Measurements from ENCODE around the gene EFNB3. TPM values are rescaled to one million over a fixed set of nuclear protein-coding genes. Genes with fewer than 3 reads are reported as not detected.

EFNB3 gene
- total RNA-seq, 4 donors from 2014 or later = 0.70 to 2.7 (median 1.9) TPM

DNA sequence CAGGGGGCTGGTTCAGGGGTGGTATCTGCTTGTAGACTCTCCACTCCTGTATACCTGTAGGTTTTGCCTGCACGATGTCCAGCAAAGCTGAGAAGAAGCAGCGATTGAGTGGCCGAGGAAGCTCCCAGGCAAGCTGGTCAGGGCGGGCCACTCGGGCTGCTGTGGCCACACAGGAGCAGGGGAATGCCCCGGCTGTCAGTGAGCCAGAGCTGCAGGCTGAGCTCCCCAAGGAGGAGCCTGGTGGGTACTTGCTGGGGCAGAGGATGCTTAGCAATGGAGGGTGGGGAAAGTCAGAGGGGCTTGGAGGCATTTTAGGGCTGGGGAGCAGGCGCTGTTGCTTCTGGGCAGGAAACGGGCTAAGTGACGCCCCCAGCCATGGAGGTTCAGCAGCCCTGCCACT, 14.7 kb downstream of the EFNB3 start:
- 69 to 88% methylated on average over 1 to 6 of the region's 9 CpGs for WGBS, 2 donors
- intact Hi-C loops (cut with DNase I) = no loop called here
- H3K36me3 ChIP-seq = no peaks in the 10 kb centered on the region
- H3K27ac ChIP-seq = no peak overlapping the region
- H3K4me3 ChIP-seq = no peak overlapping the region
- no peaks in the 10 kb centered on the region for H3K9me3 ChIP-seq
- peaks cover 0 to 79% (median 0%) of the 10 kb centered on the region in 4 donors for H3K27me3 ChIP-seq
- TF ChIP-seq, protein P1, sequence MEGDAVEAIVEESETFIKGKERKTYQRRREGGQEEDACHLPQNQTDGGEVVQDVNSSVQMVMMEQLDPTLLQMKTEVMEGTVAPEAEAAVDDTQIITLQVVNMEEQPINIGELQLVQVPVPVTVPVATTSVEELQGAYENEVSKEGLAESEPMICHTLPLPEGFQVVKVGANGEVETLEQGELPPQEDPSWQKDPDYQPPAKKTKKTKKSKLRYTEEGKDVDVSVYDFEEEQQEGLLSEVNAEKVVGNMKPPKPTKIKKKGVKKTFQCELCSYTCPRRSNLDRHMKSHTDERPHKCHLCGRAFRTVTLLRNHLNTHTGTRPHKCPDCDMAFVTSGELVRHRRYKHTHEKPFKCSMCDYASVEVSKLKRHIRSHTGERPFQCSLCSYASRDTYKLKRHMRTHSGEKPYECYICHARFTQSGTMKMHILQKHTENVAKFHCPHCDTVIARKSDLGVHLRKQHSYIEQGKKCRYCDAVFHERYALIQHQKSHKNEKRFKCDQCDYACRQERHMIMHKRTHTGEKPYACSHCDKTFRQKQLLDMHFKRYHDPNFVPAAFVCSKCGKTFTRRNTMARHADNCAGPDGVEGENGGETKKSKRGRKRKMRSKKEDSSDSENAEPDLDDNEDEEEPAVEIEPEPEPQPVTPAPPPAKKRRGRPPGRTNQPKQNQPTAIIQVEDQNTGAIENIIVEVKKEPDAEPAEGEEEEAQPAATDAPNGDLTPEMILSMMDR (IDR thresholded peaks at IDR 0.05) = no peak
- no peak for TF ChIP-seq POLR2A (IDR thresholded peaks at IDR 0.05)
- H3K4me1 ChIP-seq = peaks cover 9 to 24% (median 15%) of the 10 kb centered on the region in 3 donors
- no peak for DNase-seq

DNA sequence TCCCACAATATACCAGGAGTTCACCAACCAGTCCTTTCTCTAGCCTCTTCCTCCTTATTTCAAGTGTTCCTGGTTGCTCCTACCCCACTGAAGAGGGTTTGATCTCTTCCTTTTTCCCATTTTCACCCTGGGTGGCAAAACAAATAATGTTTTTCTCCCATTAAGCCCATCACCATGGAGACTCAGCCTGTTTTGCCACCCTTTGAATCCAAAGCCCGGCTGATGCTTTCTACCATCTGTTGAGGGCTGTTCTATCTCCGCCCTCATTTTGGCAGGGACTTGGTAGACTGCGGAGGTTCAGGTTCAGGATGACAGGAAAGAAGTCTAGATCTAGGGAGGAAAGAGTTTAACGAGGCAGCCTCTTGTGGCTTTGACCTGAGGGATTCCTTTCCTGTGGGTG, 15.1 kb downstream of the EFNB3 start:
- intact Hi-C loops (cut with DNase I) = no loop called here
- Histone ChIP-seq H3K4me1 (peaks cover 9 to 24% (median 15%) of the 10 kb centered on the region in 3 donors), H3K4me3 (no peak overlapping the region), H3K27ac (no peak overlapping the region), H3K27me3 (peaks cover 0 to 79% (median 0%) of the 10 kb centered on the region in 4 donors), H3K36me3 (no peaks in the 10 kb centered on the region), H3K9me3 (no peaks in the 10 kb centered on the region)
- TF ChIP-seq, protein P1 (IDR thresholded peaks at IDR 0.05) = no peak
- no peak for TF ChIP-seq POLR2A (IDR thresholded peaks at IDR 0.05)
- WGBS, 2 donors = 21 to 30% methylated on average over 3 to 4 of the region's 4 CpGs
- DNase-seq = no peak

DNA sequence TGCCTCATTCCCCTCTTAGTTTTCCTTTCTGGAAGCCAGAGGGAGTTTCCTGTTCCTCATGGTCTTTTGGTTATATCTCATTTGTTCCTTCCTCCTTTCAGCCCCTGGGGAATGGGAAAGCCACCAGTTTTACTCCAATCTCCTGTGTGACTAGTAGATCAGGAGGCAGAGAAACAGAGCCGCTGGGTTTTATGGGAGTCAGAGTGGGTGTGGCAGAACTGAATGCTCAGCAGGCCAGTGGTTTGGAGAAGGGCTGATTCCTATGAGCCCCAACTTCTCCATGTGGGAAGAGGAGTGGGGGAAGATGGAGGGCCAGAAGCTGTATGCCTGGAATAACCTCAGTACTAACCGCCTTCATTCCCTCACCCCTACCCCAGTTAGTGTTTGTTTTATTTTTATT, 16.6 kb downstream of the EFNB3 start:
- no peaks in the 10 kb centered on the region for H3K9me3 ChIP-seq
- TF ChIP-seq, protein P1 (IDR thresholded peaks at IDR 0.05) = no peak
- no peak for TF ChIP-seq POLR2A (IDR thresholded peaks at IDR 0.05)
- no peak overlapping the region for H3K27ac ChIP-seq
- WGBS, 2 donors = 64 to 74% methylated on average over 2 of the region's 2 CpGs
- H3K36me3 ChIP-seq = no peaks in the 10 kb centered on the region
- peaks cover 4 to 17% (median 10%) of the 10 kb centered on the region in 3 donors for H3K4me1 ChIP-seq
- intact Hi-C loops (cut with DNase I) = no loop called here
- no peak for DNase-seq
- H3K27me3 ChIP-seq = peaks cover 0 to 75% (median 0%) of the 10 kb centered on the region in 4 donors
- H3K4me3 ChIP-seq = no peak overlapping the region

DNA sequence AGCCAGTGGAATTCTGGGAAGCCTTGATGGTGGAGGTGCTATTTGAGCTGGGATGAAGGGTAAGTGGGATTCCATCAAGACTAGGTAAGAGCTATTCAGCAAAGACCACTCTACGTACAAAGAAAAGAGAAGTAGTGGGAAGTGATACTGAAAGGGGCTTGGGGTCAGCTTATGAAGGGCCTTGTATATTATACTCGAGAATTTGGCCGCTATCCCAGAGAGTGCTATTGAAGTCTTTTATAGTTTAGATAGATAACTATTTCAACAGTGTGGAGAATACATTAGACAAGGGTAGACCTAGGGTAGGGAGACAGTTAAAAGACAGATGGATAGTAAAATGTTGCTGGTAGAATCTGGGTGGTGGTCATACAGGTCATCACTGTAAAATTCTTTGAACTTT, 22.9 kb downstream of the EFNB3 start:
- TF ChIP-seq, protein P1 (IDR thresholded peaks at IDR 0.05) = no peak
- TF ChIP-seq POLR2A (IDR thresholded peaks at IDR 0.05) = no peak
- no peak for DNase-seq
- WGBS, 2 donors = 63 to 73% methylated on average over 3 of the region's 3 CpGs

DNA sequence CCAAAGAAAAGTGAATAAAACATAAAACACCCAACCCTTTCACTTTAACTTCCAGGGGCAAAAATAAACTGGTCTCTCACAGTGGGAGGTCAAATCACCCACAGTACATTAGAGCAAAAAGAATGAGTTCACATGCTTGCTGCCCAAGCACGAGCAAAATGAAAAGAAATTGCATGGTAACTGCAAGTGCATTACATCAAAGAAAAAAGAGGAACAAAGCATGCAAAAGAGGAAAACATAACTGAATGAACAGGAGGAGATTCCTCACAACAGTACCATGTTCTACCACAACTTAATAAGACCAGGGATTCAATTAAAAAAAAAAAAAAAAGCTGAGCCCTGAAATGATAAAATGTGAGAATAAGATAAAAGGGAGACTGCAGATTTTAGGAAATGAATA, 24.8 kb downstream of the EFNB3 start:
- WGBS, 2 donors = 17 to 27% methylated on average over 1 of the region's 1 CpG
- no peaks in the 10 kb centered on the region for H3K9me3 ChIP-seq
- no peak for DNase-seq
- H3K27me3 ChIP-seq = peaks cover 0 to 18% (median 0%) of the 10 kb centered on the region in 4 donors
- intact Hi-C loops (cut with DNase I) = no loop called here
- no peak overlapping the region for H3K27ac ChIP-seq
- H3K36me3 ChIP-seq = no peaks in the 10 kb centered on the region
- no peak overlapping the region for H3K4me3 ChIP-seq
- TF ChIP-seq, protein P1 (IDR thresholded peaks at IDR 0.05) = no peak
- TF ChIP-seq POLR2A (IDR thresholded peaks at IDR 0.05) = no peak
- no peaks in the 10 kb centered on the region for H3K4me1 ChIP-seq

More for the DNA sequence above, 22.9 kb downstream of the EFNB3 start:
- peaks cover 0 to 35% (median 0%) of the 10 kb centered on the region in 4 donors for H3K27me3 ChIP-seq
- no peak overlapping the region for H3K4me3 ChIP-seq
- no peaks in the 10 kb centered on the region for H3K4me1 ChIP-seq
- H3K9me3 ChIP-seq = no peaks in the 10 kb centered on the region
- intact Hi-C loops (cut with DNase I) = no loop called here
- H3K36me3 ChIP-seq = no peaks in the 10 kb centered on the region
- no peak overlapping the region for H3K27ac ChIP-seq
